Hepatocyte (in vitro differentiated cells): ENCODE measurements around the gene P3H3.

Experiments used
- CTCF ChIP-seq: fragments of 200-600 bp; sonication (generic); IDR thresholded peaks from 2 replicates; pipeline ENCODE4 v1.5.1; 2016; ENCODE audit warnings: antibody characterized with exemption, mild to moderate bottlenecking; ENCODE audit not compliant: poor library complexity
- EZH2 ChIP-seq: fragments of 200-600 bp; sonication (generic); IDR thresholded peaks from 2 replicates; pipeline ENCODE4 v1.6.1; 2016; ENCODE audit warnings: antibody characterized with exemption, mild to moderate bottlenecking, borderline replicate concordance
- EZH2phosphoT487 ChIP-seq: fragments of 200-600 bp; sonication (generic); IDR thresholded peaks from one replicate; pipeline ENCODE4 v1.6.1; 2018; ENCODE audit warnings: antibody characterized with exemption, mild to moderate bottlenecking, low read depth, moderate library complexity; ENCODE audit not compliant: unreplicated experiment, severe bottlenecking

- TF ChIP-seq CTCF = no peak
- no peak for TF ChIP-seq EZH2
- no peak for TF ChIP-seq EZH2phosphoT487
Observed at GRCh38 chr12:6887460-6887859, 59.3 kb downstream of the P3H3 start.
